A673 (cell line): ENCODE results near the gene FAH. TPM values are rescaled to one million over a fixed set of nuclear protein-coding genes. Genes with fewer than 3 reads are reported as not detected.

Experiments used
- BruUV-seq: library from RNA; stranded (reverse); fragments of 400-500 nt; replicated peaks from 2 replicates; lab custom pipeline; 2021; lab: Mats Ljungman, UMichigan
- CTCF ChIA-PET: fragments of 300-600 bp; sonication (Branson Sonifier 250); formaldehyde crosslinking; loops from one replicate; lab custom pipeline; 2022; ENCODE audit warnings: antibody characterized with exemption; lab: Charles Lee
- POLR2A ChIA-PET: fragments of 300-600 bp; sonication (Branson Sonifier 250); formaldehyde crosslinking; loops from one replicate; lab custom pipeline; 2022; ENCODE audit warnings: antibody characterized with exemption; ENCODE audit not compliant: low non-redundant PET; lab: Charles Lee
- DNase-seq: peaks from one replicate; pipeline ENCODE4 v3.0.0-alpha.2; 2015; ENCODE audit warnings: low spot score
- H3K27ac ChIP-seq: fragments of 200-600 bp; sonication (generic); 2 replicates; pipeline ENCODE4 v1.5.1; 2016; ENCODE audit warnings: mixed run types, low read depth, mild to moderate bottlenecking, mixed read lengths, antibody characterized with exemption, low read length; ENCODE audit not compliant: poor library complexity, severe bottlenecking
- H3K27me3 ChIP-seq: fragments of 200-600 bp; sonication (generic); replicated peaks from 2 replicates; pipeline ENCODE4 v1.6.1; 2017; ENCODE audit warnings: mixed run types, low read depth, mild to moderate bottlenecking, mixed read lengths, antibody characterized with exemption, low read length; ENCODE audit not compliant: insufficient read depth, poor library complexity
- H3K36me3 ChIP-seq: fragments of 200-600 bp; sonication (generic); 2 replicates; pipeline ENCODE4 v1.6.1; 2016; ENCODE audit warnings: mixed run types, mild to moderate bottlenecking, mixed read lengths, antibody characterized with exemption, low read length; ENCODE audit not compliant: insufficient read depth, poor library complexity, severe bottlenecking
- H3K4me1 ChIP-seq: fragments of 200-600 bp; sonication (generic); 2 replicates; pipeline ENCODE4 v1.6.1; 2017; ENCODE audit warnings: mixed run types, mild to moderate bottlenecking, mixed read lengths, antibody characterized with exemption, low read length; ENCODE audit not compliant: insufficient read depth, poor library complexity, severe bottlenecking
- H3K4me3 ChIP-seq: fragments of 200-600 bp; sonication (generic); 2 replicates; pipeline ENCODE4 v1.5.1; 2016; ENCODE audit warnings: low read depth, mixed run types, mild to moderate bottlenecking, mixed read lengths, low read length; ENCODE audit not compliant: poor library complexity, severe bottlenecking
- H3K9me3 ChIP-seq: fragments of 200-600 bp; sonication (generic); 2 replicates; pipeline ENCODE4 v1.6.1; 2016; ENCODE audit warnings: mixed run types, low read depth, mild to moderate bottlenecking, mixed read lengths, antibody characterized with exemption, low read length; ENCODE audit not compliant: poor library complexity, severe bottlenecking
- CTCF ChIP-seq: fragments of 300-800, 200-600 bp; sonication (generic); conservative IDR thresholded peaks from 2 replicates; pipeline ENCODE4 v1.5.1; 2017; ENCODE audit warnings: low read depth, mild to moderate bottlenecking, antibody characterized with exemption, low read length, moderate library complexity, mixed read lengths
- EZH2 ChIP-seq: fragments of 200-600 bp; sonication (generic); IDR thresholded peaks from 2 replicates; pipeline ENCODE4 v1.6.1; 2017; ENCODE audit warnings: borderline replicate concordance, low read depth, mild to moderate bottlenecking, mixed read lengths, antibody characterized with exemption, low read length; ENCODE audit not compliant: poor library complexity, severe bottlenecking
- intact Hi-C: fragments of 100-400 bp; cut with micrococcal nuclease; formaldehyde crosslinking; loops from one replicate; pipeline ENCODE4 v1.10.0; 2022; ENCODE audit not compliant: unreplicated experiment
- total RNA-seq: library from RNA; stranded (reverse); gene quantifications from 2 replicates; pipeline ENCODE4 v1.2.3, GENCODE V29; 2021

The FAH gene
- total RNA-seq, 1 experiment from 2014 or later, result 2.0 TPM

GRCh38 chr15:80231371-80231770 lies 78.6 kb downstream of the FAH start:
- intact Hi-C loops, result loop anchor here (10.0 kb wide), 1 partner anchor 177 kb away; the partner anchor contains the start of gene ZFAND6
- Histone ChIP-seq H3K4me1 (no peaks in the 10 kb centered on the region), H3K9me3 (no peaks in the 10 kb centered on the region), H3K4me3 (no peak overlapping the region), H3K27ac (no peak overlapping the region), H3K36me3 (no peaks in the 10 kb centered on the region), H3K27me3 (peaks cover 66% of the 10 kb centered on the region)
- no peak for DNase-seq
- TF ChIP-seq EZH2 (no peak), CTCF (no peak)
- BruUV-seq, result no TSS peak
- ChIA-PET POLR2A (no interaction called here), CTCF (no interaction called here)

GRCh38 chr15:80233581-80233980 lies 80.8 kb downstream of the FAH start:
- no peak for TF ChIP-seq CTCF
- no peak for TF ChIP-seq EZH2
- H3K36me3 ChIP-seq, result no peaks in the 10 kb centered on the region
- no peaks in the 10 kb centered on the region for H3K4me1 ChIP-seq
- H3K9me3 ChIP-seq, result no peaks in the 10 kb centered on the region
- no peak overlapping the region for H3K27ac ChIP-seq
- CTCF ChIA-PET, result no interaction called here
- H3K27me3 ChIP-seq, result peaks cover 50% of the 10 kb centered on the region
- DNase-seq, result no peak
- POLR2A ChIA-PET, result no interaction called here
- no TSS peak for BruUV-seq
- no peak overlapping the region for H3K4me3 ChIP-seq
- intact Hi-C loops, result loop anchor here (10.0 kb wide), 1 partner anchor 179 kb away; the partner anchor contains the start of gene ZFAND6

GRCh38 chr15:80234883-80235282 lies 82.1 kb downstream of the FAH start:
- TF ChIP-seq EZH2 (no peak), CTCF (peak; percentile 58)
- no TSS peak for BruUV-seq
- no peaks in the 10 kb centered on the region for H3K9me3 ChIP-seq
- H3K27me3 ChIP-seq, result peaks cover 42% of the 10 kb centered on the region
- no peak overlapping the region for H3K4me3 ChIP-seq
- ChIA-PET CTCF (no interaction called here), POLR2A (interaction anchor here (0.5 kb wide), 1 partner anchor 311 kb away, joined by 3 read pairs; no protein-coding TSS in a partner anchor)
- intact Hi-C loops, result loop anchor here (10.0 kb wide), 1 partner anchor 180 kb away; the partner anchor contains the start of gene ZFAND6
- peak; percentile 35 for DNase-seq
- H3K4me1 ChIP-seq, result no peaks in the 10 kb centered on the region
- H3K36me3 ChIP-seq, result no peaks in the 10 kb centered on the region
- H3K27ac ChIP-seq, result no peak overlapping the region

Other genes starting within 250 kb of the FAH start
- not detected in 2 replicates for gene BCL2A1, start 181.8 kb upstream of the FAH start, total RNA-seq
- gene ZFAND6, start 93.3 kb upstream of the FAH start, total RNA-seq, result 41.4 and 42.8 TPM in 2 replicates
- not detected in 2 replicates for gene CTXND1, start 99.2 kb downstream of the FAH start, total RNA-seq